Activated CD4-positive, alpha-beta T cell treated with anti-CD3 and anti-CD28 coated beads for 36 hours (primary cell): ENCODE results near the gene TDRD9. TPM values are rescaled to one million over a fixed set of nuclear protein-coding genes. Genes with fewer than 3 reads are reported as not detected.

Experiments
- ATAC-seq: fragments of 200-7000 bp; cut with Tn5 transposase; one replicate; pipeline ENCODE4 v1.10.0; 2021; ENCODE audit warnings: mild to moderate bottlenecking, moderate library complexity
- CTCF ChIA-PET: fragments of 350-600 bp; sonication (Branson Sonifier 250); formaldehyde crosslinking; loops from one replicate; lab custom pipeline; 2021; ENCODE audit warnings: antibody characterized with exemption; lab: Charles Lee
- POLR2A ChIA-PET: fragments of 350-600 bp; sonication (Branson Sonifier 250); formaldehyde crosslinking; loops from one replicate; lab custom pipeline; 2021; ENCODE audit warnings: antibody characterized with exemption, inconsistent platforms; lab: Charles Lee
- DNase-seq: peaks from one replicate; pipeline ENCODE4 v3.0.0-alpha.2; 2020
- H3K27ac Mint-ChIP-seq: one replicate; pipeline ENCODE4 v1.8.0; 2021; ENCODE audit warnings: mixed read lengths
- H3K27me3 Mint-ChIP-seq: one replicate; pipeline ENCODE4 v1.8.0; 2021; ENCODE audit warnings: mixed read lengths
- H3K36me3 Mint-ChIP-seq: one replicate; pipeline ENCODE4 v1.8.0; 2021; ENCODE audit warnings: low read depth, mixed read lengths
- H3K4me1 Mint-ChIP-seq: one replicate; pipeline ENCODE4 v1.8.0; 2021; ENCODE audit warnings: mixed read lengths
- H3K4me3 Mint-ChIP-seq: one replicate; pipeline ENCODE4 v1.8.0; 2021; ENCODE audit warnings: mild to moderate bottlenecking, moderate library complexity, mixed read lengths
- H3K9me3 Mint-ChIP-seq: one replicate; pipeline ENCODE4 v1.8.0; 2021; ENCODE audit warnings: low read depth, mixed read lengths
- intact Hi-C, 2 experiments: fragments of 100-400 bp; cut with DNase I in 1 of 2; cut with micrococcal nuclease in 1 of 2; formaldehyde crosslinking; loops; one replicate each; pipeline versions ENCODE4 v1.14.2 to v1.15.1; 2022 to 2024; cut with DNase I, micrococcal nuclease
- total RNA-seq, 2 experiments: library from RNA; stranded (reverse); gene quantifications; one replicate each; pipeline ENCODE4 v1.2.3, GENCODE V29; 2021

The TDRD9 gene
- under 1 TPM; 0.42 to 0.62 TPM for total RNA-seq

- ATAC-seq = no peak
- no peak within 1 kb of the TSS for H3K4me3 Mint-ChIP-seq
- no peak within 1 kb of the TSS for H3K27ac Mint-ChIP-seq
- POLR2A ChIA-PET = no interaction called here
- CTCF ChIA-PET = no interaction called here
- no peaks in the 10 kb centered on the region for H3K36me3 Mint-ChIP-seq
- no peaks in the 10 kb centered on the region for H3K4me1 Mint-ChIP-seq
- intact Hi-C loops = no loop called here
- peak; percentile 14 for DNase-seq
- H3K27me3 Mint-ChIP-seq = peaks cover 3% of the 10 kb centered on the region
- H3K9me3 Mint-ChIP-seq = no peaks in the 10 kb centered on the region
These were observed at the start of gene TDRD9 for GRCh38 chr14:103928011-103928890. TDRD9 (plus strand) TSS chr14:103928456; CDS start chr14:103928510, 54 bp downstream.

GRCh38 chr14:103879118-103879569 is 49.1 kb upstream of the TDRD9 start:
- POLR2A ChIA-PET = interaction anchor here (0.5 to 0.6 kb wide), 2 partner anchors 243 to 1622 kb away, joined by 3 to 4 read pairs; no protein-coding TSS in a partner anchor
- Mint-ChIP-seq H3K4me1 (peaks cover 28% of the 10 kb centered on the region), H3K4me3 (peak overlapping the region; percentile 50), H3K27ac (no peak overlapping the region), H3K9me3 (no peaks in the 10 kb centered on the region), H3K36me3 (no peaks in the 10 kb centered on the region), H3K27me3 (no peaks in the 10 kb centered on the region)
- CTCF ChIA-PET = interaction anchor here (0.6 to 2.4 kb wide), 5 partner anchors 10 to 1918 kb away, joined by 3 to 13 read pairs (median 4); no protein-coding TSS in a partner anchor
- DNase-seq = no peak
- intact Hi-C loops = no loop called here
- no peak for ATAC-seq

- peaks cover 22% of the 10 kb centered on the region for H3K4me1 Mint-ChIP-seq
- CTCF ChIA-PET = interaction anchor here (1.1 to 2.4 kb wide), 6 partner anchors 10 to 63 kb away, joined by 3 to 13 read pairs (median 4); no protein-coding TSS in a partner anchor
- H3K4me3 Mint-ChIP-seq = peak overlapping the region; percentile 50
- no peak for DNase-seq
- H3K9me3 Mint-ChIP-seq = no peaks in the 10 kb centered on the region
- peak overlapping the region; percentile 55 for H3K27ac Mint-ChIP-seq
- H3K36me3 Mint-ChIP-seq = no peaks in the 10 kb centered on the region
- ATAC-seq = no peak
- POLR2A ChIA-PET = interaction anchor here (0.5 to 1.1 kb wide), 2 partner anchors 133 to 1622 kb away, joined by 3 to 5 read pairs; no protein-coding TSS in a partner anchor
- H3K27me3 Mint-ChIP-seq = no peaks in the 10 kb centered on the region
- intact Hi-C loops = no loop called here
These were observed 48.5 kb upstream of the TDRD9 start for GRCh38 chr14:103879570-103880347.

GRCh38 chr14:103880348-103881267 is 47.6 kb upstream of the TDRD9 start:
- peak overlapping the region; percentile 55 for H3K27ac Mint-ChIP-seq
- CTCF ChIA-PET = interaction anchor here (0.5 to 2.4 kb wide), 7 partner anchors 15 to 1286 kb away, joined by 3 to 13 read pairs (median 3); no protein-coding TSS in a partner anchor
- no peaks in the 10 kb centered on the region for H3K27me3 Mint-ChIP-seq
- POLR2A ChIA-PET = interaction anchor here (1.1 kb wide), 1 partner anchor 133 kb away, joined by 5 read pairs; no protein-coding TSS in a partner anchor
- no peaks in the 10 kb centered on the region for H3K36me3 Mint-ChIP-seq
- H3K9me3 Mint-ChIP-seq = no peaks in the 10 kb centered on the region
- ATAC-seq = peak; percentile 24
- H3K4me1 Mint-ChIP-seq = peaks cover 19% of the 10 kb centered on the region
- H3K4me3 Mint-ChIP-seq = peak overlapping the region; percentile 50
- intact Hi-C loops = no loop called here
- peak; percentile 34 for DNase-seq

- H3K4me3 Mint-ChIP-seq = no peak overlapping the region
- H3K27me3 Mint-ChIP-seq = no peaks in the 10 kb centered on the region
- CTCF ChIA-PET = interaction anchor here (0.7 to 1.5 kb wide), 5 partner anchors 18 to 73 kb away, joined by 3 to 4 read pairs (median 3); no protein-coding TSS in a partner anchor
- ATAC-seq (no peak), DNase-seq (no peak)
- POLR2A ChIA-PET = no interaction called here
- H3K4me1 Mint-ChIP-seq = peaks cover 19% of the 10 kb centered on the region
- no peak overlapping the region for H3K27ac Mint-ChIP-seq
- intact Hi-C loops = no loop called here
- H3K36me3 Mint-ChIP-seq = no peaks in the 10 kb centered on the region
- H3K9me3 Mint-ChIP-seq = no peaks in the 10 kb centered on the region
These were observed 46.7 kb upstream of the TDRD9 start for GRCh38 chr14:103881268-103882201.

GRCh38 chr14:103882503-103883262 is 45.6 kb upstream of the TDRD9 start:
- intact Hi-C loops = no loop called here
- DNase-seq = no peak
- ChIA-PET CTCF (interaction anchor here (1.0 kb wide), 1 partner anchor 16 kb away, joined by 3 read pairs; no protein-coding TSS in a partner anchor), POLR2A (no interaction called here)
- Mint-ChIP-seq H3K27me3 (no peaks in the 10 kb centered on the region), H3K27ac (no peak overlapping the region), H3K9me3 (no peaks in the 10 kb centered on the region), H3K36me3 (no peaks in the 10 kb centered on the region), H3K4me1 (peaks cover 19% of the 10 kb centered on the region), H3K4me3 (no peak overlapping the region)
- no peak for ATAC-seq

- no peaks in the 10 kb centered on the region for H3K9me3 Mint-ChIP-seq
- no peaks in the 10 kb centered on the region for H3K36me3 Mint-ChIP-seq
- intact Hi-C loops = no loop called here
- no peak for ATAC-seq
- POLR2A ChIA-PET = no interaction called here
- H3K4me1 Mint-ChIP-seq = peaks cover 19% of the 10 kb centered on the region
- DNase-seq = no peak
- H3K4me3 Mint-ChIP-seq = no peak overlapping the region
- H3K27me3 Mint-ChIP-seq = no peaks in the 10 kb centered on the region
- no peak overlapping the region for H3K27ac Mint-ChIP-seq
- CTCF ChIA-PET = no interaction called here
These were observed 45.1 kb upstream of the TDRD9 start for GRCh38 chr14:103883263-103883523.

- intact Hi-C loops = no loop called here
- H3K4me3 Mint-ChIP-seq = no peak overlapping the region
- no peaks in the 10 kb centered on the region for H3K27me3 Mint-ChIP-seq
- ChIA-PET POLR2A (no interaction called here), CTCF (interaction anchor here (1.2 to 1.3 kb wide), 2 partner anchors 16 to 21 kb away, joined by 3 to 4 read pairs; no protein-coding TSS in a partner anchor)
- ATAC-seq (no peak), DNase-seq (no peak)
- no peaks in the 10 kb centered on the region for H3K36me3 Mint-ChIP-seq
- H3K27ac Mint-ChIP-seq = no peak overlapping the region
- no peaks in the 10 kb centered on the region for H3K9me3 Mint-ChIP-seq
- peaks cover 11% of the 10 kb centered on the region for H3K4me1 Mint-ChIP-seq
These were observed 43.4 kb upstream of the TDRD9 start for GRCh38 chr14:103884854-103885253.

- ChIA-PET POLR2A (no interaction called here), CTCF (interaction anchor here (3.0 kb wide), 1 partner anchor 15 kb away, joined by 12 read pairs; no protein-coding TSS in a partner anchor)
- intact Hi-C loops = no loop called here
- Mint-ChIP-seq H3K4me3 (no peak overlapping the region), H3K27ac (no peak overlapping the region), H3K9me3 (no peaks in the 10 kb centered on the region), H3K36me3 (no peaks in the 10 kb centered on the region), H3K27me3 (no peaks in the 10 kb centered on the region), H3K4me1 (peaks cover 5% of the 10 kb centered on the region)
- no peak for DNase-seq
- ATAC-seq = no peak
These were observed 42.7 kb upstream of the TDRD9 start for GRCh38 chr14:103885509-103885932.
